ENCODE measurements around the gene UXS1. TPM values are rescaled to one million over a fixed set of nuclear protein-coding genes. Genes with fewer than 3 reads are reported as not detected.

Gene UXS1
- total RNA-seq, 1 experiment from 2014 or later: 31.2 TPM

- CTCF ChIA-PET: no interaction called here
- Mint-ChIP-seq H3K4me1 (ENCODE audit: insufficient read depth, unreplicated experiment) (no peaks in the 10 kb centered on the region), H3K9me3 (ENCODE audit: unreplicated experiment) (no peaks in the 10 kb centered on the region), H3K27ac (ENCODE audit: low read depth, unreplicated experiment) (no peak overlapping the region), H3K27me3 (ENCODE audit: insufficient read depth, unreplicated experiment) (no peaks in the 10 kb centered on the region), H3K36me3 (ENCODE audit: insufficient read depth, unreplicated experiment) (no peaks in the 10 kb centered on the region), H3K4me3 (ENCODE audit: unreplicated experiment) (no peak overlapping the region)
- BruUV-seq (replicated peaks): no TSS peak
- POLR2A ChIA-PET: no interaction called here
- no peak for DNase-seq (ENCODE audit: unreplicated experiment)
- intact Hi-C loops (cut with micrococcal nuclease): no loop called here
- no peak for TF ChIP-seq CTCF (IDR thresholded peaks at IDR 0.05; ENCODE audit: unreplicated experiment)
Measured at GRCh38 chr2:106175086-106175850, 18.8 kb downstream of the UXS1 start.

GRCh38 chr2:106174056-106174455 lies 20.0 kb downstream of the UXS1 start:
- CTCF ChIA-PET: no interaction called here
- Mint-ChIP-seq H3K4me3 (ENCODE audit: unreplicated experiment) (no peak overlapping the region), H3K9me3 (ENCODE audit: unreplicated experiment) (no peaks in the 10 kb centered on the region), H3K4me1 (ENCODE audit: insufficient read depth, unreplicated experiment) (no peaks in the 10 kb centered on the region), H3K36me3 (ENCODE audit: insufficient read depth, unreplicated experiment) (no peaks in the 10 kb centered on the region), H3K27ac (ENCODE audit: low read depth, unreplicated experiment) (no peak overlapping the region), H3K27me3 (ENCODE audit: insufficient read depth, unreplicated experiment) (no peaks in the 10 kb centered on the region)
- no peak for TF ChIP-seq CTCF (IDR thresholded peaks at IDR 0.05; ENCODE audit: unreplicated experiment)
- intact Hi-C loops (cut with micrococcal nuclease): no loop called here
- POLR2A ChIA-PET: interaction anchor here (0.7 kb wide), 1 partner anchor 321 kb away, joined by 3 read pairs; no protein-coding TSS in a partner anchor
- DNase-seq (ENCODE audit: unreplicated experiment): no peak
- BruUV-seq (replicated peaks): no TSS peak

GRCh38 chr2:106172649-106173048 lies 21.5 kb downstream of the UXS1 start:
- Mint-ChIP-seq H3K27ac (ENCODE audit: low read depth, unreplicated experiment) (no peak overlapping the region), H3K4me3 (ENCODE audit: unreplicated experiment) (no peak overlapping the region), H3K36me3 (ENCODE audit: insufficient read depth, unreplicated experiment) (no peaks in the 10 kb centered on the region), H3K9me3 (ENCODE audit: unreplicated experiment) (no peaks in the 10 kb centered on the region), H3K27me3 (ENCODE audit: insufficient read depth, unreplicated experiment) (no peaks in the 10 kb centered on the region), H3K4me1 (ENCODE audit: insufficient read depth, unreplicated experiment) (no peaks in the 10 kb centered on the region)
- ChIA-PET POLR2A (no interaction called here), CTCF (interaction anchor here (0.6 kb wide), 1 partner anchor 67 kb away, joined by 3 read pairs; no protein-coding TSS in a partner anchor)
- DNase-seq (ENCODE audit: unreplicated experiment): no peak
- intact Hi-C loops (cut with micrococcal nuclease): no loop called here
- no TSS peak for BruUV-seq (replicated peaks)
- TF ChIP-seq CTCF (IDR thresholded peaks at IDR 0.05; ENCODE audit: unreplicated experiment): no peak

DNA sequence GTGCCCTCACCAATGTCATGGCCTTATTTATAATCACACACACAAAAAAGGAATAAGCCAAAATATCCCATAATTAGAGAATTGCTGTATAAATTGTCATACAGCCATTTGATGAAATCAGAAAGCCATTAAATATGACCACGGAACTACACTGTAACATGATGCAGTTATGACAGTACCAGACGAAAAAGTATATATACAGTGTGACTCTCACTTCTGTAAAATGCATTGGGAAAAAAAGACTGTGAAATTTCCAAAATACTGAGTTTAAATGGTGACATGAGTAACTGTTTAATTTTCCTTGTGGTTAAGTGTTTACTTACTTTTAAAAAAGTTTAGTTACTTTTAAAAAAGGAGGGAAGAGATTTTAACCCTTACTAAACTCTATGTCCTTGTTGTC lies 25.4 kb downstream of the UXS1 start:
- ChIA-PET CTCF (no interaction called here), POLR2A (no interaction called here)
- TF ChIP-seq CTCF (IDR thresholded peaks at IDR 0.05; ENCODE audit: unreplicated experiment): no peak
- H3K27me3 Mint-ChIP-seq (ENCODE audit: insufficient read depth, unreplicated experiment): no peaks in the 10 kb centered on the region
- no peaks in the 10 kb centered on the region for H3K4me1 Mint-ChIP-seq (ENCODE audit: insufficient read depth, unreplicated experiment)
- H3K9me3 Mint-ChIP-seq (ENCODE audit: unreplicated experiment): no peaks in the 10 kb centered on the region
- no peak overlapping the region for H3K4me3 Mint-ChIP-seq (ENCODE audit: unreplicated experiment)
- H3K36me3 Mint-ChIP-seq (ENCODE audit: insufficient read depth, unreplicated experiment): no peaks in the 10 kb centered on the region
- no TSS peak for BruUV-seq (replicated peaks)
- H3K27ac Mint-ChIP-seq (ENCODE audit: low read depth, unreplicated experiment): no peak overlapping the region
- intact Hi-C loops (cut with micrococcal nuclease): no loop called here
- DNase-seq (ENCODE audit: unreplicated experiment): no peak

Data from MCF 10A (cell line).